NCI-H2081 treated with DMSO at 0.1 percent for 48 hours (cell line): ENCODE data around the gene NUDT4B.
"Not testable (repeated sequence)": the region's sequence is repeated elsewhere in the genome, so short reads cannot be mapped to it uniquely, and the experiment has no call there.

Source experiments
- DNase-seq: peaks from one replicate; lab custom pipeline; 2025; lab: John Stamatoyannopoulos, UW

NUDT4B gene

DNA sequence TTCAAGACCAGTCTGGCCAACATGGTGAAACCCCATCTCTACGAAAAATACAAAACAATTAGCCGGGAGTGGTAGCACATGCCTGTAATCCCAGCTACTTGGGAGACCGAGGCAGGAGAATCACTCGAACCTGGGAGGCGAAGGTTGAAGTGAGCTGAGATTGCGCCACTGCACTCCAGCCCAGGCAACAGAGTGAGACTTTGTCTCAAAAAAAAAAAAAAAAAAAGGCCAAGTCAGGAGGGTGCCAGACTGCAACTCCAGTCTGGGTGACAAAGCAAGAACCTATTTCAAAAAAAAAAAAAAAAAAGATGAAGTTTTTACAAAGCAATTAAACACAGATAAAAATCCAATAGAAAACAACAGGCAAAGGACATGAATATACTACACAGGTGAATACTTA lies 9.9 kb upstream of the NUDT4B start:
- DNase-seq: not testable (repeated sequence)

DNA sequence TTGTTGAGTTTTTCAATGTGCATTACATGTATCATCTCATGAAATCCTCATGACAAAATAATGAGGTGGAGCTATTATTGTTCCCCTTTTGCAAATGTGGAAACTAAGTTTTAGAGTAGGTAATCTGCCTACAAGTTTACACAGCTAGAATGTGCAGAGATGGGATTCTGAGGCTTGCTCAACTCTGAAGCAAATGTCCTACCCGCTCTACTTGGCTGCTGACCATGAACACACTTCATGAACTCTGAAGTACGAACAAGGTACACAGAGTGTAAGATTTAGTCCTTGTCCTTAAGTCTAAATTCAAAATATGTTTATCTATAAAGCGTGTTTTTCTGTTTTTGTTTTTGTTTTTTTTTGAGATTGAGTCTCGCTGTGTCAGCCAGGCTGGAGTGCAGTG lies 5.4 kb upstream of the NUDT4B start:
- DNase-seq: not testable (repeated sequence)

GRCh38 chr1:148743726-148744720 lies 4.6 kb upstream of the NUDT4B start:
- DNase-seq: not testable (repeated sequence)

- DNase-seq: not testable (repeated sequence)
Measured at GRCh38 chr1:148749335-148749681, 734 bp downstream of the NUDT4B start.

GRCh38 chr1:148756231-148756630 lies 7.7 kb downstream of the NUDT4B start:
- DNase-seq: not testable (repeated sequence)

DNA sequence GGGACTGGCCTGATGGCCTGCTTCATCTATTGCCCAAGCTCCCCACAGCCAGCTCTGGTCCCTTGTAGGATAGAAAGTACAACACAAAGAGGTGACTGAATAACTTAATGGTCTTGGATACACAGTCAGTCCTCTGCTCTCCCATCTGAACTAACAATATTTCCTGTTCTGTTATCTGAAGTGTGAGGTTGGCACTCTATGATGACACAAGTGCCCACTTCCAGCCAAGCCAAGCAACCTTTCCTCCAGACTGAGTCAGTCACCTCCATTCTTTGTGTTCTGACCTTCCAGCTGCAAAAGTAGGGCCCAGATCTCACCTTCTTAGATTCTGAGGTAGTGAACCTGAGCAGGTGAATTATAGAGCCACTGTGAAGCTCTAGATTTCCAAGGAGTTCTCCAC lies 8.9 kb downstream of the NUDT4B start:
- DNase-seq: not testable (repeated sequence)

- not testable (repeated sequence) for DNase-seq
Measured at GRCh38 chr1:148758412-148758811, 9.8 kb downstream of the NUDT4B start.

DNA sequence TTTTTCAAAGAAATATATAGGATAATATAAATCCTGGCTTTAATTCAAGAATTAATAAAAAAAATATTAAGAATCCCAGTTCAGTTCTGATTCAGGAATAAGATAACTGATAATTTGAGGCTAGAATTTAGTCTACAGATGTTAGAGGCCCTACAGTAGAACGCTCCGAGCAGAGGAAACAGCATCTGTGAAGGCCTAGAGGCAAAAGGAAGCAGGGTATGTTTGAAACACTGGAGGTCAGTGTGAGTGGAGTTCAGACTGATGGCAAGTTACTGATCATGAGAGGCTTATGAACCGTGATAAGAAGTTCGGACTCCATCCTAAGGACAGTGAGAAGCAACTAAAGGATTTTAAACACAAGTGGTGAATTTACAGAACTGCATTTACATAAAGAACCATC lies 10.4 kb downstream of the NUDT4B start:
- DNase-seq: not testable (repeated sequence)

DNA sequence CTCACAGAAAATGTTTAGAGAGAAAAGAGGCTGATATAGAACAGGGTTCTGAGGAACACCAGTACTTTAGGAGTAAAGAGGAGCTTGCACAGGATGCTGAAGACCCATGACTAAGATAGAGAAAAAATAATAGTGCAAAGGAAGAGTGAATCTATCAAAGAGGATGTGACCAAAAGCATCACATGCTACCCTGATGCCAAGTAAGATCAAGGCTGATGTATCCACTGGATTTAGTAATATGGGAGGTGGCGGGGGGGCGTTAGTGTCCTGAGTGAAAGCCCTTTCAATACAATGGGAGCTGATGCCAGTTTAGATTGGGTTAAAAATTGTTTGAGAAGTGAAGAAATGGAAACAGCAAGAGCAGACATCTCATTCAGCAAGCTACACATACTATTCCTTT lies 11.2 kb downstream of the NUDT4B start:
- DNase-seq: not testable (repeated sequence)

- not testable (repeated sequence) for DNase-seq
Measured at GRCh38 chr1:148760206-148760605, 11.6 kb downstream of the NUDT4B start.

GRCh38 chr1:148761360-148761759 lies 12.8 kb downstream of the NUDT4B start:
- not testable (repeated sequence) for DNase-seq

DNA sequence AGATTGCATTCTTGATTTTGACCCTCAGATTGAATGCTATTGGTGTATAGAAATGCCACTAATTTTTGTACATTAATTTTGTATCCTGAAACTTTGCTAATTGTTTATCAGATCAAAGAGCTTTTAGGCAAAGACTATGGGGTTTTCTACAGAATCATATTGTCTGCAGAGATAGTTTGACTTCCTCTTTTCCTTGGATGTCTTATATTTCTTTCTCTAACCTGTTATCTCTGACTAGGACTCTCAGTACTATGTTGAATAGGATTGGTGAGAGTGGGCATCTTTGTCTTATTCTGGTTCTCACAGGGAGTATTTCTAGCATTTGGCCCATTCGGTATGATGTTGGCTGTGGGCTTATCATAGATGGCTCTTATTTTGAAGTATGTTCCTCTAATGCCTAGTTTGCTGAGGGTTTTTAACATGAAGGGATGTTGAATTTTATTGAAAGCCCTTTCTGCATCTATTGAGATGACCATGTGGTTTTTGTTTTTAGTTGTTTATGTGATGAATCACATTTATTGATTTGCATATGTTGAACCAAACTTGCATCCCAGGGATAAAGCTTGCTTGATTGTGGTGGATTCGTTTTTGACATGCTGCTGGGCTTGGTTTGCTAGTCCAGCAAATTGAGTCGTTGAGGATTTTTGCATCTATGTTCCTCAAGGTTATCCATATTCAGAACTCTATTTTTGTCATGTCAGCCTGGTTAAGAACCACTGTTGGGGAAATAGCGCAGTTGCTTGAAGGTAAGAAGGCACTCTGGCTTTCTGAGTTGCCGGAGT lies 16.9 kb downstream of the NUDT4B start:
- not testable (repeated sequence) for DNase-seq

- DNase-seq: not testable (repeated sequence)
Measured at GRCh38 chr1:148768541-148768940, 20.0 kb downstream of the NUDT4B start.

- not testable (repeated sequence) for DNase-seq
Measured at GRCh38 chr1:148769495-148769894, 20.9 kb downstream of the NUDT4B start.

DNA sequence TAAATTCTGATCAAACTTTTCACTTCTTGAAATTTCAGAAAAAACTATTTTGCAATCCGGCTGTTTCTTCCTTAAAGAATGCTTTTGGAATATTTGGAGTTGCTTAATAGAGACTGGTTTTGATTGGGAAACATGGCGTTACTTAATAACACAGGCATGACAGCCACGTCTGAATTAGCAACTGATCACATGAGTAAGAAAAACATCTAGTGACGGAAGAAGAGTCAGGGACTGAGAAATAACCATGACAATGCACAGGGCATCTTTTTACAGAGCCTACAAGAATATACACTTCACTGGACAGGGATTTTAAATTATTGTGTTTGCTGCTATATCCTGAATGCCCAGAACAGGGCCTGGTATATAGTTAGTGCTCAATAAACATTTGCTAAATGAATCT lies 25.1 kb downstream of the NUDT4B start:
- DNase-seq: not testable (repeated sequence)

DNA sequence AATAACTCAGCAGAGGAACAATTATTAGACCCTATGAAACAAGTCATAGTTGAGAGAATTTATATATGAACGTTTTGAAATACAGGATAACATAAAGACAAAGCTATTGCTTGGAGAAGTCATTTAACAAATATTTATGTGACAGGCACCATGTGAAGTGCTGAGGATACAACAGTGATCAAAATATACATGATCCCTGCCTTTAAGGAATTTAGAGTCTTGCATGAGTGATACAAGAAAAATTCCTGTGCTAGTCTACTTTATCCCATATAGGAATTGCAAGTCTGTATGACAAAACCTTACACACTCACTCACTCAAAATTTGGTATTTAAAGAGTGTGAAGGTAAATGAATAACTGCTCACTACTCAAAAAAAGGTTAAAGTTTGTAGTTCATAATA lies 25.5 kb downstream of the NUDT4B start:
- DNase-seq: not testable (repeated sequence)

DNA sequence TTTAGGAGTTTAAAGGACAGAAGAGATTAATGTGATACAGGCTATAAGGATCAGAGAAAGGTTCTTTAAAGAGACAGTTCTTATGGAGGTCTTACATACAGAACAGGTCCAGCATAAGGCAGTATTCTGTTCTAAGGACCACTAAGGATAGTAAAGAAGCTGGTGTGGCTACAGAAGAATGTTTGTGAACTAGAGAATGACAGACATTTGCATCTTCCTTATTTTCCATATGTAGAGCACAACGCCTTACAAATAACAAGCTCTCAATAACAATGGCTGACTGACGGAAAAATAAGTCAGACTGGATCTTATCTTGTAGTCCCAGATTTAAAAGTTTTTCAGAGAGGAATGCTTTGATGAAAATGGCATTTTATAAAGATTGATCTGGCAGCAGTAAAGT lies 26.7 kb downstream of the NUDT4B start:
- DNase-seq: not testable (repeated sequence)

DNA sequence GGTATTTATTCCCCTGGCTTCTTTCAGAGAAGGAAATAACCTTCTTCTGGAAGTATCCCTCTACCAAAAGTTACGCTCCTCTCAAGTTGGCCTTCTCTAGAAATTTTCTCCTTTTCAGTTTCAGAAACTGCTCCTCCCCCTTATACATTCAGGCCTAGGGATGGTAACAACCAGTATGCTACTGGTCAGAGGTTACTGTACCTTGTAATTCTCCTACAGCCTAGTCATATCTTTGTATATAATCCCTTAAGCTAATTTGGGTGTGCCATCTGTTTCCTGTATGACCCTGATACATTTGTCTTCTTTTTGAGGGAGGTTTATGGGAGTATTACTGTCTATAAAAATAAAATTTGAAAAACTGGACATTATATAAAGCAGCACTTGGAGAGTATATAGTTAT lies 29.1 kb downstream of the NUDT4B start:
- DNase-seq: not testable (repeated sequence)

- DNase-seq: not testable (repeated sequence)
Measured at GRCh38 chr1:148780404-148780803, 31.8 kb downstream of the NUDT4B start.

- not testable (repeated sequence) for DNase-seq
Measured at GRCh38 chr1:148791543-148792099, 43.0 kb downstream of the NUDT4B start.

DNA sequence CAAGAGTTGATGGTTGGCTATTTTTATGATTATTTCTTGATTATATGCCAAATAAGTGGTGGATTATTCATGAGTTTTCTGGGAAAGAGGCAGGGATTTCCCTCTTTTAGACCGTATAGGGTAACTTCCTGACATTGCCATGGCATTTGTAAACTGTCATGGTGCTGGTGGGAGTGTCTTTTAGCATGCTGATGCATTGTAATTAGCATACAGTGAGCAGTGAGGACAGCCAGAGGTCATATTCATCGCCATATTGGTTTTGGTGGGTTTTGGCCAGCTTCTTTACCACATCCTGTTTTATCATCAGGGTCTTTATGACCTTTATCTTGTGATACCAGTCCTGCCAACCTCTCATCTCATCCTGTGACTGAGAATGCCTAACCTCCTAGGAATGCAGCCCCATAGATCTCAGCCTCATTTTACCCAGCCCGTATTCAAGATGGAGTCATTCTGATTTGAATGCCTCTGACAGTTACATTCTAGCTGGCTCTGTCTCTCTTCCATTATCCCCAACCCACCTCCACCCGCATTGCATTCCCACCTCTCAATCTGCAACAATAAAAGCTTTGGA lies 45.3 kb downstream of the NUDT4B start:
- DNase-seq: not testable (repeated sequence)
